Stomach (tissue), 9 donors: ENCODE data around the gene ABCD3. TPM values are rescaled to one million over a fixed set of nuclear protein-coding genes. Genes with fewer than 3 reads are reported as not detected.

Experiments
- DNase-seq, 2 donors: peaks; one replicate each; pipeline versions ENCODE4 v3.0.0 to v3.0.0-alpha.2; 2013 to 2019
- H3K27ac ChIP-seq, 5 donors: fragments of 200-600 bp in 4 of 5; sonication (generic) in 4 of 5; one replicate each; pipeline ENCODE4 v1.5.1; 2013 to 2019; ENCODE audit warnings: mild to moderate bottlenecking in 1 of 5, moderate library complexity in 1 of 5
- H3K27me3 ChIP-seq, 3 donors: fragments of 200-600 bp; sonication (generic); one replicate each; pipeline ENCODE4 v1.5.1; 2017 to 2019; ENCODE audit warnings: mixed run types in 1 of 3
- H3K36me3 ChIP-seq, 4 donors: fragments of 200-600 bp; sonication (generic); 1 replicate in 3 of 4; 2 replicates in 1 of 4; pipeline ENCODE4 v1.5.1; 2016 to 2019
- H3K4me1 ChIP-seq, 4 donors: fragments of 200-600 bp; sonication (generic); one replicate each; pipeline ENCODE4 v1.5.1; 2016 to 2019
- H3K4me3 ChIP-seq, 4 donors: fragments of 200-600 bp; sonication (generic) in 3 of 4; one replicate each; pipeline ENCODE4 v1.5.1; 2016 to 2019; ENCODE audit warnings: mild to moderate bottlenecking in 1 of 4
- H3K9me3 ChIP-seq, 4 donors: fragments of 200-600 bp; sonication (generic); one replicate each; pipeline ENCODE4 v1.5.1; 2016 to 2019
- EP300 ChIP-seq: sonication (generic); formaldehyde crosslinking; IDR thresholded peaks from one replicate; pipeline ENCODE4 v1.6.1; 2017; ENCODE audit warnings: antibody characterized with exemption
- POLR2A ChIP-seq, 4 donors: fragments of 450-650 bp; IDR thresholded peaks; one replicate each; pipeline ENCODE4 v1.6.1; 2016; ENCODE audit warnings: antibody characterized with exemption in 4 of 4, control low read depth in 2 of 4, mild to moderate bottlenecking in 1 of 4, moderate library complexity in 1 of 4
- POLR2AphosphoS5 ChIP-seq, 3 donors: sonication (generic); formaldehyde crosslinking; IDR thresholded peaks; one replicate each; pipeline ENCODE4 v1.6.1; 2016; ENCODE audit warnings: antibody characterized with exemption in 3 of 3
- WGBS, 5 donors: extraction: QIAGEN DNeasy Blood & Tissue Kit in 3 of 5; methylation state at CpG; one replicate each; pipeline versions ENCODE4 v1.1.5 to v1.1.7; 2013 to 2018; 5-methylcytosine and 5-hydroxymethylcytosine counted together
- intact Hi-C: fragments of 100-400 bp; cut with DNase I; formaldehyde crosslinking; loops from one replicate; pipeline ENCODE4 v1.15.1; 2023; ENCODE audit warnings: low total_unique reads
- polyA plus RNA-seq, 3 donors: library from polyadenylated mRNA; stranded (reverse); fragments of 200-250 nt; gene quantifications; one replicate each; pipeline ENCODE4 v1.2.3, GENCODE V29; 2013
- total RNA-seq, 5 donors: library from RNA; depleted of rRNA; stranded (reverse); fragments of >200 nt; gene quantifications; one replicate each; pipeline versions ENCODE4 v1.1.0 to v1.2.3, GENCODE V29; 2014 to 2016
- TF ChIP-seq, protein P1 (sequence below), 7 experiments: fragments of 450-650 bp in 4 of 7; fragments of 200-600 bp in 3 of 7; sonication (generic) in 3 of 7; IDR thresholded peaks; one replicate each; pipeline ENCODE4 v1.5.1; 2016 to 2019; ENCODE audit warnings: antibody characterized with exemption in 7 of 7, control low read depth in 2 of 7, mild to moderate bottlenecking in 1 of 7
- donor health status: healthy with polysubstance abuse.
- donor health status: Bipolar disorder and iron deficiency.
- donor health status: healthy.

ABCD3 gene
- total and polyA plus RNA-seq, 8 donors: 8.8 to 124 (median 18.4) TPM

GRCh38 chr1:94549706-94550105 is 131.5 kb downstream of the ABCD3 start:
- H3K27me3 ChIP-seq: no peaks in the 10 kb centered on the region
- no peak overlapping the region for H3K4me3 ChIP-seq
- H3K4me1 ChIP-seq: peaks cover 16 to 55% (median 40%) of the 10 kb centered on the region in 4 donors
- H3K9me3 ChIP-seq: no peaks in the 10 kb centered on the region
- DNase-seq: no peak
- TF ChIP-seq EP300: peak; percentile 14
- TF ChIP-seq, protein P1, sequence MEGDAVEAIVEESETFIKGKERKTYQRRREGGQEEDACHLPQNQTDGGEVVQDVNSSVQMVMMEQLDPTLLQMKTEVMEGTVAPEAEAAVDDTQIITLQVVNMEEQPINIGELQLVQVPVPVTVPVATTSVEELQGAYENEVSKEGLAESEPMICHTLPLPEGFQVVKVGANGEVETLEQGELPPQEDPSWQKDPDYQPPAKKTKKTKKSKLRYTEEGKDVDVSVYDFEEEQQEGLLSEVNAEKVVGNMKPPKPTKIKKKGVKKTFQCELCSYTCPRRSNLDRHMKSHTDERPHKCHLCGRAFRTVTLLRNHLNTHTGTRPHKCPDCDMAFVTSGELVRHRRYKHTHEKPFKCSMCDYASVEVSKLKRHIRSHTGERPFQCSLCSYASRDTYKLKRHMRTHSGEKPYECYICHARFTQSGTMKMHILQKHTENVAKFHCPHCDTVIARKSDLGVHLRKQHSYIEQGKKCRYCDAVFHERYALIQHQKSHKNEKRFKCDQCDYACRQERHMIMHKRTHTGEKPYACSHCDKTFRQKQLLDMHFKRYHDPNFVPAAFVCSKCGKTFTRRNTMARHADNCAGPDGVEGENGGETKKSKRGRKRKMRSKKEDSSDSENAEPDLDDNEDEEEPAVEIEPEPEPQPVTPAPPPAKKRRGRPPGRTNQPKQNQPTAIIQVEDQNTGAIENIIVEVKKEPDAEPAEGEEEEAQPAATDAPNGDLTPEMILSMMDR (IDR thresholded peaks at IDR 0.05): no peak
- 59 to 68% (median 65%) methylated on average over 5 of the region's 5 CpGs for WGBS, 5 donors
- intact Hi-C loops: no loop called here
- peak overlapping the region in 4 of 5 donors; percentile 72 to 87 (median 78) for H3K27ac ChIP-seq
- H3K36me3 ChIP-seq: no peaks in the 10 kb centered on the region

DNA sequence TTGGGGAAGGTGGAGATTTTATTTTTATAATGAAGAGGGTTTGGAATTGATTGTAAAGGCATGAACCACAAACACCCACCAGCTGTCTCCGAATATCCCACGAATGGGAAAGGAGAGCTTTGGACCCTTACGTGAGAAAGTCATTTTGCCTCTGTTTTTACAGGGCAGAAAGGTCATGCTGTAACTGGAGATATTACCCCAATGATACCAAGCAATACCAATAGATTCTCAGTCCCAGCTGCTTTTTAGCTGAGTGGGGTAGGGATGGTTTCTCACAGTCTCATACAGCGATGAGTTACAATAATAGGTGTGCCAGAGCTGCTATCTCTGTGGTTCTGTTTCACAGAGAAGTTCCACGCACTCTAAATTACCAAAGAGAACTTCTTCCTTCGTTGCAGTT is 132.2 kb downstream of the ABCD3 start:
- H3K9me3 ChIP-seq: no peaks in the 10 kb centered on the region
- H3K4me3 ChIP-seq: no peak overlapping the region
- H3K27me3 ChIP-seq: no peaks in the 10 kb centered on the region
- 34 to 59% (median 38%) methylated on average over 6 of the region's 6 CpGs for WGBS, 5 donors
- intact Hi-C loops: no loop called here
- TF ChIP-seq, protein P1 (IDR thresholded peaks at IDR 0.05): no peak
- TF ChIP-seq POLR2A (IDR thresholded peaks at IDR 0.05) (no peak), EP300 (no peak), POLR2AphosphoS5 (IDR thresholded peaks at IDR 0.05) (no peak)
- H3K36me3 ChIP-seq: no peaks in the 10 kb centered on the region
- DNase-seq: no peak
- H3K27ac ChIP-seq: peak overlapping the region; percentile 72 to 87 (median 79)
- peaks cover 16 to 52% (median 36%) of the 10 kb centered on the region in 4 donors for H3K4me1 ChIP-seq

- no peaks in the 10 kb centered on the region for H3K36me3 ChIP-seq
- intact Hi-C loops: no loop called here
- H3K27me3 ChIP-seq: no peaks in the 10 kb centered on the region
- H3K9me3 ChIP-seq: no peaks in the 10 kb centered on the region
- no peak overlapping the region for H3K4me3 ChIP-seq
- peaks cover 16 to 52% (median 36%) of the 10 kb centered on the region in 4 donors for H3K4me1 ChIP-seq
- 26 to 40% (median 28%) methylated on average over 5 of the region's 5 CpGs for WGBS, 5 donors
- TF ChIP-seq POLR2AphosphoS5 (IDR thresholded peaks at IDR 0.05) (peak; percentile 62 to 99 (median 78)), POLR2A (IDR thresholded peaks at IDR 0.05) (peak in 1 of 4 donors; percentile 17), EP300 (peak; percentile 89)
- TF ChIP-seq, protein P1 (IDR thresholded peaks at IDR 0.05): no peak
- DNase-seq: peak; percentile 36 to 74
- peak overlapping the region; percentile 72 to 87 (median 79) for H3K27ac ChIP-seq
Measured at GRCh38 chr1:94550800-94551241, 132.6 kb downstream of the ABCD3 start.

- peaks cover 16 to 57% (median 36%) of the 10 kb centered on the region in 4 donors for H3K4me1 ChIP-seq
- no peaks in the 10 kb centered on the region for H3K36me3 ChIP-seq
- intact Hi-C loops: no loop called here
- peak in 1 of 2 donors; percentile 68 for DNase-seq
- H3K9me3 ChIP-seq: no peaks in the 10 kb centered on the region
- no peak overlapping the region for H3K4me3 ChIP-seq
- WGBS, 5 donors: 30 to 60% (median 43%) methylated on average over 7 of the region's 7 CpGs
- TF ChIP-seq EP300 (peak; percentile 88), POLR2A (IDR thresholded peaks at IDR 0.05) (no peak), POLR2AphosphoS5 (IDR thresholded peaks at IDR 0.05) (peak in 2 of 3 donors; percentile 16 to 85)
- TF ChIP-seq, protein P1 (IDR thresholded peaks at IDR 0.05): no peak
- no peaks in the 10 kb centered on the region for H3K27me3 ChIP-seq
- H3K27ac ChIP-seq: peak overlapping the region; percentile 56 to 87 (median 76)
Measured at GRCh38 chr1:94551449-94551848, 133.3 kb downstream of the ABCD3 start.
